A673 (cell line): ENCODE measurements around the gene SSBP3.

Experiments used
- CTCF ChIP-seq: fragments of 300-800, 200-600 bp; sonication (generic); conservative IDR thresholded peaks from 2 replicates; pipeline ENCODE4 v1.5.1; 2017; ENCODE audit warnings: low read depth, mild to moderate bottlenecking, antibody characterized with exemption, low read length, moderate library complexity, mixed read lengths
- EZH2 ChIP-seq: fragments of 200-600 bp; sonication (generic); IDR thresholded peaks from 2 replicates; pipeline ENCODE4 v1.6.1; 2017; ENCODE audit warnings: borderline replicate concordance, low read depth, mild to moderate bottlenecking, mixed read lengths, antibody characterized with exemption, low read length; ENCODE audit not compliant: poor library complexity, severe bottlenecking

- no peak for TF ChIP-seq CTCF
- no peak for TF ChIP-seq EZH2
Measured at GRCh38 chr1:54428837-54429518, 22.8 kb upstream of the SSBP3 start.
